Gastroesophageal sphincter (tissue), 4 donors: Measurements from ENCODE around the gene TSKU. TPM values are rescaled to one million over a fixed set of nuclear protein-coding genes. Genes with fewer than 3 reads are reported as not detected.

Experiments used
- ATAC-seq: fragments of 150-250 bp; one replicate; pipeline ENCODE4 v1.9.1; 2016; ENCODE audit warnings: mild to moderate bottlenecking, moderate library complexity
- H3K27ac ChIP-seq, 4 donors: fragments of 200-600 bp; sonication (generic) in 3 of 4; 1 replicate in 3 of 4; 2 replicates in 1 of 4; pipeline ENCODE4 v1.5.1; 2016 to 2019
- H3K27me3 ChIP-seq: fragments of 200-600 bp; sonication (generic); one replicate; pipeline ENCODE4 v1.5.1; 2019
- H3K36me3 ChIP-seq, 2 donors: fragments of 200-600 bp; sonication (generic); one replicate each; pipeline ENCODE4 v1.5.1; 2019; ENCODE audit warnings: control low read depth in 1 of 2
- H3K4me1 ChIP-seq, 3 donors: fragments of 200-600 bp; sonication (generic); 1 replicate in 2 of 3; 2 replicates in 1 of 3; pipeline ENCODE4 v1.5.1; 2016 to 2019; ENCODE audit warnings: control low read depth in 2 of 3
- H3K4me3 ChIP-seq, 2 donors: fragments of 200-600 bp; sonication (generic); one replicate each; pipeline ENCODE4 v1.5.1; 2019; ENCODE audit warnings: mild to moderate bottlenecking in 1 of 2, moderate library complexity in 1 of 2
- H3K9me3 ChIP-seq, 3 donors: fragments of 200-600 bp; sonication (generic); one replicate each; pipeline ENCODE4 v1.5.1; 2017 to 2019; ENCODE audit warnings: control low read depth in 2 of 3
- CTCF ChIP-seq, 4 experiments: fragments of 200-600 bp in 2 of 4; fragments of 450-650 bp in 2 of 4; sonication (generic) in 1 of 4; IDR thresholded peaks; one replicate each; pipeline ENCODE4 v1.5.1; 2017 to 2019; ENCODE audit warnings: antibody characterized with exemption in 4 of 4, mild to moderate bottlenecking in 2 of 4, moderate library complexity in 2 of 4
- EP300 ChIP-seq: sonication (generic); formaldehyde crosslinking; IDR thresholded peaks from one replicate; pipeline ENCODE4 v1.6.1; 2017; ENCODE audit warnings: antibody characterized with exemption, mild to moderate bottlenecking
- POLR2A ChIP-seq, 2 donors: fragments of 450-650 bp; IDR thresholded peaks; one replicate each; pipeline ENCODE4 v1.6.1; 2017; ENCODE audit warnings: antibody characterized with exemption in 2 of 2, mild to moderate bottlenecking in 2 of 2, moderate library complexity in 1 of 2
- POLR2AphosphoS5 ChIP-seq: sonication (generic); formaldehyde crosslinking; IDR thresholded peaks from one replicate; pipeline ENCODE4 v1.6.1; 2017; ENCODE audit warnings: antibody characterized with exemption
- WGBS, 2 donors: methylation state at CpG; one replicate each; pipeline ENCODE4 v1.1.5; 2018; ENCODE audit warnings: low coverage in 1 of 2; 5-methylcytosine and 5-hydroxymethylcytosine counted together
- total RNA-seq, 4 donors: library from RNA; depleted of rRNA; stranded (reverse); fragments of >200 nt; gene quantifications; one replicate each; pipeline ENCODE4 v1.1.0, GENCODE V29; 2016

The TSKU gene
- total RNA-seq, 4 donors from 2014 or later, result 23.5 to 53.7 (median 38.2) TPM

DNA sequence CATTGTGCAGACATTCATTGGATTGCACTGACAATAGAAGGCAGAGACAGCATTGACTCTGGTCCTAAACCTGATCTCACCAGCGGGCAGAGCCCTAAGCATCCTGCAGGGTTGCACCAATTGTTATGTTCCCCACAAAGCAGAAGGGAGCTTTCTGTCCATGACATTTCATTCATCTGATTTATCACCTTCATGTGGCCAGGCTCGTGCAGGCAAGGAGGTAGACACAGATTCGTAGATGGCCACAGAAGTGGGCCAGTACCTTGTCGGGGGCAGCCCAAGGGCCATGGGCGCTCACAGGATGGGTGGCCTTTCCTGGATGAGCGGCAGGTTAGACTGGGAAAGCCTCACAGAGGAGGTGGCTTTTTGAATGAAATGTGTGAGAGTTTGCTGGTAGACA, 2.9 kb downstream of the TSKU start:
- TF ChIP-seq POLR2A (IDR thresholded peaks at IDR 0.05), result no peak
- no peak for TF ChIP-seq EP300
- TF ChIP-seq POLR2AphosphoS5, result no peak
- no peak for TF ChIP-seq CTCF (IDR thresholded peaks at IDR 0.05)

DNA sequence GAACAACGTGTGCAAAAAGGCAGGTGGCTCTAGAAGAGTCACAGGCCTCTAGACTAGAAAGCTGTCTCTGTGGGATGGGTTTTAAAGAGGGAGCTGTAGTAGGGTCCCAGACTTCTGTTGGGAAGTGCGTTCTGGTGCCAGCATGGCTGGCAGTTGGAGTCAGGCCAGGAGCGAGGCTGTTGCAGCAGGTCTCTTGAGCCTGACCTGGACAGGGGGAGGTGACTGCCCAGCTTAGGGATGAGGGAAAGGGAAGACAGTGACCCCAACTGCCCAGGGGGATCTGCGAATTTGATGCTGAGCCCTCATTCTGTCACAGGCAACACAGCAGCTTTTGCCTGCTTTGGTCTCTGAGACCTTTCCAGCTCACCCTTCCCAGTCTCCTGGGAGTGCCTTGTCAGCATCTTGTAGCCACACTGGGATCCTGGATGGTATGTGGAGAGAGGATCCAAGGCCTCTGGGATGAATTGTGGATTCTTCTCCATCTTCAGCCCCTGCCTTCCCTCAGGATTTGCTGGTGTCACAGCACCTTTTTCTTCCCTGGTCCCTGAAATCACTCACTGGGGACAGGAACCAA, 3.4 kb downstream of the TSKU start:
- H3K4me3 ChIP-seq, result peak overlapping the region in 1 of 2 donors; percentile 84
- peaks cover 0 to 75% (median 3%) of the 10 kb centered on the region in 3 donors for H3K4me1 ChIP-seq
- H3K27me3 ChIP-seq, result no peaks in the 10 kb centered on the region
- H3K27ac ChIP-seq, result peak overlapping the region in 2 of 4 donors; percentile 8 to 34
- H3K9me3 ChIP-seq, result no peaks in the 10 kb centered on the region
- no peaks in the 10 kb centered on the region for H3K36me3 ChIP-seq
- WGBS, 2 donors, result 91% methylated on average over 4 of the region's 4 CpGs; no CpG with 5 or more reads in 1 of the 2 donors
- TF ChIP-seq POLR2AphosphoS5, result no peak
- TF ChIP-seq CTCF (IDR thresholded peaks at IDR 0.05), result no peak
- TF ChIP-seq EP300, result no peak
- TF ChIP-seq POLR2A (IDR thresholded peaks at IDR 0.05), result no peak
- ATAC-seq, result no peak

More for the DNA sequence above, 2.9 kb downstream of the TSKU start:
- 55% methylated on average over 2 of the region's 6 CpGs; no CpG with 5 or more reads in 1 of the 2 donors for WGBS, 2 donors
- no peaks in the 10 kb centered on the region for H3K27me3 ChIP-seq
- peak overlapping the region in 1 of 4 donors; percentile 34 for H3K27ac ChIP-seq
- H3K9me3 ChIP-seq, result no peaks in the 10 kb centered on the region
- no peaks in the 10 kb centered on the region for H3K36me3 ChIP-seq
- peaks cover 0 to 79% (median 6%) of the 10 kb centered on the region in 3 donors for H3K4me1 ChIP-seq
- peak overlapping the region in 1 of 2 donors; percentile 84 for H3K4me3 ChIP-seq
- ATAC-seq, result no peak

DNA sequence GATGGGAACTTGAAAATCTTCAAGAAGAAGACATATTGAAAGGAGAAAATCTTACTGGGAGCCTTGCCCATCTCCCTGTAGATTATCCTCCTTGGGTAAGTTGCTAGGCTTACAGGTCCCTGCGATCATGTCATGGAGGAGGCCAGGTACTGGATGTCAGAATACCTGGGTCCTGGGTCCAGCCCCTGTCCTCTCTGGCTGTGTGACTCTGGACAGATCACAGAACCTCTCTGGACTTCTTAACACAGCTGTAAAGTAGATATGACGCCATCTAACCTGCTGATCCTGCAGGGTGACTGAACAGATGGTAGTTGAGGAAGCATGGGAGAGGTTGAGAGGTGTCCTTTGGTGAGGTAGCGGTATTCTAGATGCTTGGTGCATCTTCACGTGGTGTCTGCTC, 4.1 kb downstream of the TSKU start:
- Histone ChIP-seq H3K4me3 (peak overlapping the region in 1 of 2 donors; percentile 84), H3K36me3 (no peaks in the 10 kb centered on the region), H3K27me3 (no peaks in the 10 kb centered on the region), H3K4me1 (peaks cover 0 to 70% (median 0%) of the 10 kb centered on the region in 3 donors), H3K9me3 (no peaks in the 10 kb centered on the region), H3K27ac (peak overlapping the region in 2 of 4 donors; percentile 8 to 48)
- no peak for ATAC-seq
- TF ChIP-seq POLR2AphosphoS5, result no peak
- TF ChIP-seq POLR2A (IDR thresholded peaks at IDR 0.05), result no peak
- TF ChIP-seq CTCF (IDR thresholded peaks at IDR 0.05), result no peak
- WGBS, 2 donors, result 83% methylated on average over 2 of the region's 4 CpGs; no CpG with 5 or more reads in 1 of the 2 donors

GRCh38 chr11:76787911-76788596, 4.9 kb downstream of the TSKU start:
- H3K27me3 ChIP-seq, result no peaks in the 10 kb centered on the region
- peaks cover 0 to 69% (median 2%) of the 10 kb centered on the region in 3 donors for H3K4me1 ChIP-seq
- 70 to 79% methylated on average over 2 to 4 of the region's 12 CpGs for WGBS, 2 donors
- ATAC-seq, result peak; percentile 16
- no peaks in the 10 kb centered on the region for H3K9me3 ChIP-seq
- peak overlapping the region in 2 of 4 donors; percentile 48 to 53 for H3K27ac ChIP-seq
- H3K36me3 ChIP-seq, result no peaks in the 10 kb centered on the region
- TF ChIP-seq POLR2AphosphoS5, result peak; percentile 11
- TF ChIP-seq CTCF (IDR thresholded peaks at IDR 0.05), result no peak
- peak overlapping the region in 1 of 2 donors; percentile 84 for H3K4me3 ChIP-seq
